Calu3 (cell line): Measurements from ENCODE around the gene GARIN5A. TPM values are rescaled to one million over a fixed set of nuclear protein-coding genes. Genes with fewer than 3 reads are reported as not detected.

Experiments used
- BruUV-seq: library from RNA; stranded (reverse); fragments of 400-500 nt; replicated peaks from 2 replicates; lab custom pipeline; 2021; lab: Mats Ljungman, UMichigan
- CTCF ChIA-PET: fragments of 300-600 bp; sonication (Branson Sonifier 250); formaldehyde crosslinking; loops from one replicate; lab custom pipeline; 2022; ENCODE audit warnings: antibody characterized with exemption; lab: Charles Lee
- DNase-seq: peaks from one replicate; pipeline ENCODE4 v3.0.0; 2022
- H3K27ac Mint-ChIP-seq: one replicate; pipeline ENCODE4 v1.8.0; 2022; ENCODE audit warnings: mixed read lengths; ENCODE audit not compliant: unreplicated experiment
- H3K27me3 Mint-ChIP-seq: one replicate; pipeline ENCODE4 v1.8.0; 2022; ENCODE audit warnings: mixed read lengths; ENCODE audit not compliant: unreplicated experiment
- H3K36me3 Mint-ChIP-seq: one replicate; pipeline ENCODE4 v1.8.0; 2022; ENCODE audit warnings: mild to moderate bottlenecking, moderate library complexity, mixed read lengths; ENCODE audit not compliant: insufficient read depth, unreplicated experiment
- H3K4me1 Mint-ChIP-seq: one replicate; pipeline ENCODE4 v1.8.0; 2022; ENCODE audit warnings: mild to moderate bottlenecking, low read depth, mixed read lengths; ENCODE audit not compliant: unreplicated experiment
- H3K4me3 Mint-ChIP-seq: one replicate; pipeline ENCODE4 v1.8.0; 2022; ENCODE audit warnings: mild to moderate bottlenecking, low read depth, moderate library complexity, mixed read lengths; ENCODE audit not compliant: unreplicated experiment
- H3K9me3 Mint-ChIP-seq: one replicate; pipeline ENCODE4 v1.8.0; 2022; ENCODE audit warnings: low read depth, mixed read lengths; ENCODE audit not compliant: unreplicated experiment
- CTCF ChIP-seq: fragments of 200-600 bp; IDR thresholded peaks from one replicate; pipeline ENCODE4 v1.8.0; 2022; ENCODE audit warnings: antibody characterized with exemption; ENCODE audit not compliant: unreplicated experiment
- intact Hi-C: fragments of 100-400 bp; cut with micrococcal nuclease; formaldehyde crosslinking; loops from one replicate; pipeline ENCODE4 v1.10.0; 2022; ENCODE audit not compliant: unreplicated experiment
- total RNA-seq: library from RNA; stranded (reverse); gene quantifications from 2 replicates; pipeline ENCODE4 v1.2.3, GENCODE V29; 2022

The GARIN5A gene
- total RNA-seq, 1 experiment from 2014 or later: 6.0 TPM

- Mint-ChIP-seq H3K4me3 (no peak overlapping the region), H3K27me3 (peaks cover 17% of the 10 kb centered on the region), H3K9me3 (no peaks in the 10 kb centered on the region), H3K4me1 (no peaks in the 10 kb centered on the region), H3K27ac (no peak overlapping the region), H3K36me3 (peaks cover under 1% of the 10 kb centered on the region)
- no TSS peak for BruUV-seq
- intact Hi-C loops: no loop called here
- TF ChIP-seq CTCF: no peak
- CTCF ChIA-PET: interaction anchor here (0.6 kb wide), 1 partner anchor 1672 kb away, joined by 3 read pairs; no protein-coding TSS in a partner anchor
- no peak for DNase-seq
These were observed 51.1 kb downstream of the GARIN5A start for GRCh38 chr19:50425581-50425980.

- Mint-ChIP-seq H3K27ac (no peak overlapping the region), H3K4me3 (no peak overlapping the region), H3K36me3 (no peaks in the 10 kb centered on the region), H3K9me3 (no peaks in the 10 kb centered on the region), H3K4me1 (no peaks in the 10 kb centered on the region), H3K27me3 (peaks cover 14% of the 10 kb centered on the region)
- DNase-seq: no peak
- TF ChIP-seq CTCF: no peak
- intact Hi-C loops: no loop called here
- BruUV-seq: no TSS peak
- CTCF ChIA-PET: interaction anchor here (0.6 to 0.7 kb wide), 3 partner anchors 37 to 1066 kb away, joined by 3 to 4 read pairs (median 3); no protein-coding TSS in a partner anchor
These were observed 53.2 kb downstream of the GARIN5A start for GRCh38 chr19:50423279-50424113.

- Mint-ChIP-seq H3K27me3 (peaks cover 14% of the 10 kb centered on the region), H3K4me3 (no peak overlapping the region), H3K36me3 (no peaks in the 10 kb centered on the region), H3K9me3 (no peaks in the 10 kb centered on the region), H3K27ac (no peak overlapping the region), H3K4me1 (no peaks in the 10 kb centered on the region)
- no TSS peak for BruUV-seq
- intact Hi-C loops: no loop called here
- CTCF ChIA-PET: interaction anchor here (0.6 to 0.7 kb wide), 2 partner anchors 36 to 242 kb away, joined by 3 read pairs; no protein-coding TSS in a partner anchor
- DNase-seq: no peak
- TF ChIP-seq CTCF: no peak
These were observed 54.0 kb downstream of the GARIN5A start for GRCh38 chr19:50422397-50423278.

GRCh38 chr19:50420808-50421207 is 55.8 kb downstream of the GARIN5A start:
- Mint-ChIP-seq H3K4me3 (no peak overlapping the region), H3K27ac (no peak overlapping the region), H3K9me3 (no peaks in the 10 kb centered on the region), H3K27me3 (peaks cover 14% of the 10 kb centered on the region), H3K4me1 (no peaks in the 10 kb centered on the region), H3K36me3 (no peaks in the 10 kb centered on the region)
- CTCF ChIA-PET: no interaction called here
- intact Hi-C loops: no loop called here
- no TSS peak for BruUV-seq
- no peak for TF ChIP-seq CTCF
- DNase-seq: no peak
